TTC549 (cell line): ENCODE measurements around the gene GP9.

Experiments
- FAIRE-seq: peaks from 2 replicates; lab custom pipeline; 2012; peaks lifted over from hg19 to GRCh38; lab: Jason Lieb, UNC

The GP9 gene

GRCh38 chr3:129060276-129061022, at the start of gene GP9:
GP9 (plus strand) TSS chr3:129060779; CDS start chr3:129061740, 961 bp downstream.
- no peak for FAIRE-seq

GRCh38 chr3:129013491-129013891, 47.1 kb upstream of the GP9 start:
- FAIRE-seq, result no peak

- FAIRE-seq, result no peak
Measured at GRCh38 chr3:129014148-129014547, 46.4 kb upstream of the GP9 start.

- no peak for FAIRE-seq
Measured at GRCh38 chr3:129014793-129015345, 45.7 kb upstream of the GP9 start.

- FAIRE-seq, result no peak
Measured at GRCh38 chr3:129015388-129016105, 45.0 kb upstream of the GP9 start.

GRCh38 chr3:129016356-129016719, 44.2 kb upstream of the GP9 start:
- no peak for FAIRE-seq

GRCh38 chr3:129016720-129017483, 43.7 kb upstream of the GP9 start:
- FAIRE-seq, result no peak

GRCh38 chr3:129017484-129017899, 43.1 kb upstream of the GP9 start:
- no peak for FAIRE-seq

GRCh38 chr3:129018271-129018670, 42.3 kb upstream of the GP9 start:
- FAIRE-seq, result no peak

- no peak for FAIRE-seq
Measured at GRCh38 chr3:129018751-129019150, 41.8 kb upstream of the GP9 start.

GRCh38 chr3:129019266-129019665, 41.3 kb upstream of the GP9 start:
- no peak for FAIRE-seq

GRCh38 chr3:129020691-129021090, 39.9 kb upstream of the GP9 start:
- no peak for FAIRE-seq

GRCh38 chr3:129021140-129021551, 39.4 kb upstream of the GP9 start:
- FAIRE-seq, result no peak

GRCh38 chr3:129022114-129023007, 38.2 kb upstream of the GP9 start:
- no peak for FAIRE-seq

GRCh38 chr3:129023008-129023358, 37.6 kb upstream of the GP9 start:
- FAIRE-seq, result no peak

GRCh38 chr3:129023909-129024308, 36.7 kb upstream of the GP9 start:
- FAIRE-seq, result no peak

GRCh38 chr3:129025108-129025507, 35.5 kb upstream of the GP9 start:
- no peak for FAIRE-seq

GRCh38 chr3:129025691-129026435, 34.7 kb upstream of the GP9 start:
- FAIRE-seq, result no peak

GRCh38 chr3:129026728-129027543, 33.6 kb upstream of the GP9 start:
- no peak for FAIRE-seq

GRCh38 chr3:129027544-129027880, 33.1 kb upstream of the GP9 start:
- FAIRE-seq, result no peak
